HepG2 (cell line): ENCODE measurements around the gene C6orf132. TPM values are rescaled to one million over a fixed set of nuclear protein-coding genes. Genes with fewer than 3 reads are reported as not detected.

Experiments
- FOXK2 ChIP-seq: fragments of 450-650 bp; IDR thresholded peaks from 2 replicates; pipeline ENCODE4 v1.6.1; 2016
- HMGXB3 ChIP-seq: sonication (generic); formaldehyde crosslinking; IDR thresholded peaks from 2 replicates; pipeline ENCODE4 v1.4.0; 2020; ENCODE audit warnings: missing genetic modification reagents, borderline replicate concordance
- HNF1B ChIP-seq: sonication (generic); formaldehyde crosslinking; IDR thresholded peaks from 2 replicates; pipeline ENCODE4 v1.5.1; 2020; ENCODE audit warnings: mild to moderate bottlenecking, moderate library complexity, missing genetic modification reagents
- HOXA5 ChIP-seq: sonication (generic); formaldehyde crosslinking; IDR thresholded peaks from 2 replicates; pipeline ENCODE4 v1.4.0; 2020; ENCODE audit warnings: missing genetic modification reagents
- IKZF5 ChIP-seq: IDR thresholded peaks from 2 replicates; pipeline ENCODE4 v1.6.1; 2018; ENCODE audit warnings: missing genetic modification reagents, mild to moderate bottlenecking, missing compliant biosample characterization
- JUNB ChIP-seq: sonication (generic); formaldehyde crosslinking; IDR thresholded peaks from 2 replicates; pipeline ENCODE4 v1.8.0; 2022; ENCODE audit warnings: missing genetic modification reagents, mild to moderate bottlenecking, borderline replicate concordance
- MXI1 ChIP-seq: IDR thresholded peaks from 3 replicates; pipeline ENCODE4 v1.6.1; 2012; ENCODE audit warnings: low read depth, low read length, inconsistent platforms, borderline replicate concordance
- NFKB2 ChIP-seq: sonication (generic); formaldehyde crosslinking; IDR thresholded peaks from 2 replicates; pipeline ENCODE4 v1.4.0; 2020; ENCODE audit warnings: missing genetic modification reagents, borderline replicate concordance
- NR2F2 ChIP-seq: IDR thresholded peaks from 2 replicates; pipeline ENCODE4 v1.6.1; 2012; ENCODE audit warnings: low read depth, inconsistent platforms, borderline replicate concordance
- SCMH1 ChIP-seq: sonication (generic); formaldehyde crosslinking; IDR thresholded peaks from 2 replicates; pipeline ENCODE4 v1.9.0; 2021; ENCODE audit warnings: missing genetic modification reagents, mild to moderate bottlenecking, borderline replicate concordance
- ZBED4 ChIP-seq: sonication (generic); formaldehyde crosslinking; IDR thresholded peaks from 2 replicates; pipeline ENCODE4 v1.4.0; 2020; ENCODE audit warnings: missing genetic modification reagents, borderline replicate concordance
- ZBTB7A ChIP-seq: sonication (generic); formaldehyde crosslinking; IDR thresholded peaks from 2 replicates; pipeline ENCODE4 v1.8.0; 2022; ENCODE audit warnings: mild to moderate bottlenecking, missing genetic modification reagents
- ZC3H13 ChIP-seq: sonication (generic); formaldehyde crosslinking; IDR thresholded peaks from 2 replicates; pipeline ENCODE4 v1.8.1; 2023; ENCODE audit warnings: mild to moderate bottlenecking, missing genetic modification reagents, moderate library complexity
- ZFP90 ChIP-seq: sonication (generic); formaldehyde crosslinking; IDR thresholded peaks from 2 replicates; pipeline ENCODE4 v1.8.0; 2022; ENCODE audit warnings: missing genetic modification reagents, mild to moderate bottlenecking, inconsistent platforms, borderline replicate concordance
- ZNF10 ChIP-seq: sonication (generic); formaldehyde crosslinking; IDR thresholded peaks from 2 replicates; pipeline ENCODE4 v1.4.0; 2020; ENCODE audit warnings: mild to moderate bottlenecking, low read depth, missing genetic modification reagents, borderline replicate concordance
- ZNF644 ChIP-seq: IDR thresholded peaks from 2 replicates; pipeline ENCODE4 v1.6.1; 2016; ENCODE audit warnings: low read depth
- ZNF768 ChIP-seq: sonication (generic); formaldehyde crosslinking; IDR thresholded peaks from 2 replicates; pipeline ENCODE4 v1.4.0; 2020; ENCODE audit warnings: missing genetic modification reagents
- ZSCAN9 ChIP-seq: IDR thresholded peaks from 2 replicates; pipeline ENCODE4 v1.6.1; 2016; ENCODE audit warnings: borderline replicate concordance
- ZZZ3 ChIP-seq: sonication (generic); formaldehyde crosslinking; IDR thresholded peaks from 2 replicates; pipeline ENCODE4 v1.4.0; 2020; ENCODE audit warnings: missing genetic modification reagents, mild to moderate bottlenecking, borderline replicate concordance
- polyA plus RNA-seq, 8 experiments: library from polyadenylated mRNA; depleted of rRNA in 3 of 8; stranded (reverse) in 7 of 8; unstranded in 1 of 8; fragments of >200 nt; fragmentation: Illumina TruSeq in 4 of 8; extraction: Trizol in 4 of 8; gene quantifications; 2 replicates each; pipeline versions ENCODE4 v1.2.1 to v1.2.3, GENCODE V29; 2011 to 2016; ENCODE audit warnings: low read depth in 4 of 8, missing spikeins in 1 of 8, mixed read lengths in 1 of 8; ENCODE audit not compliant: insufficient read depth in 1 of 8
- total RNA-seq, 5 experiments: library from RNA; depleted of rRNA; stranded (reverse); fragments of >200 nt; fragmentation: Illumina TruSeq; extraction: Trizol; gene quantifications; 2 replicates each; pipeline ENCODE4 v1.2.3, GENCODE V29; 2016; ENCODE audit warnings: low read depth in 1 of 5

C6orf132 gene
- total and polyA plus RNA-seq, 2 of the 13 experiments (the other 11 are each of a cell fraction or from before 2014, with no cell fraction given): 0.78 to 3.0 TPM

GRCh38 chr6:42075159-42075838, 67.1 kb downstream of the C6orf132 start (continued):
- TF ChIP-seq HMGXB3 (CRISPR knock-in tag) (peak; percentile 54; the same call in 1 of the 2 replicates), ZBTB7A (CRISPR knock-in tag) (no peak), SCMH1 (CRISPR knock-in tag) (no peak), ZZZ3 (CRISPR knock-in tag) (no peak), MXI1 (no peak), FOXK2 (no peak), ZNF768 (no peak), ZSCAN9 (0 out of 2 replicates have a peak, but pooled peaks have one; percentile 30), JUNB (no peak), HNF1B (CRISPR knock-in tag) (0 out of 2 replicates have a peak, but pooled peaks have one; percentile 16), ZNF644 (CRISPR knock-in tag) (no peak), HOXA5 (no peak), NR2F2 (no peak), ZFP90 (no peak), ZNF10 (no peak), IKZF5 (CRISPR knock-in tag) (0 out of 2 replicates have a peak, but pooled peaks have one; percentile 32), ZBED4 (no peak), NFKB2 (CRISPR knock-in tag) (no peak), ZC3H13 (CRISPR knock-in tag) (no peak)
